Heart right ventricle (tissue), 16 donors: ENCODE results near the gene CWC27. TPM values are rescaled to one million over a fixed set of nuclear protein-coding genes. Genes with fewer than 3 reads are reported as not detected.
A peak's percentile ranks its signal among the peaks of the same experiment; 100 is the strongest.

Experiments used
- ATAC-seq, 8 donors: fragments of 200-7000 bp; cut with Tn5 transposase; one replicate each; pipeline ENCODE4 v1.9.1; 2020; ENCODE audit warnings: mild to moderate bottlenecking in 8 of 8, moderate library complexity in 8 of 8, moderate number of reproducible peaks in 1 of 8
- DNase-seq, 2 donors: peaks; one replicate each; pipeline ENCODE4 v3.0.0-alpha.2; 2020
- H3K27ac ChIP-seq, 10 donors: fragments of 200-600 bp; sonication (generic) in 2 of 10; one replicate each; pipeline versions ENCODE4 v1.5.0 to v1.8.0; 2020 to 2022; ENCODE audit warnings: mild to moderate bottlenecking in 3 of 10
- H3K27me3 ChIP-seq, 7 donors: fragments of 200-600 bp; one replicate each; pipeline ENCODE4 v1.8.0; 2021 to 2022; ENCODE audit warnings: mild to moderate bottlenecking in 2 of 7
- H3K36me3 ChIP-seq, 9 donors: fragments of 200-600 bp; sonication (generic) in 1 of 9; one replicate each; pipeline versions ENCODE4 v1.5.0 to v1.8.0; 2020 to 2022; ENCODE audit warnings: mild to moderate bottlenecking in 2 of 9
- H3K4me1 ChIP-seq, 9 donors: fragments of 200-600 bp; sonication (generic) in 1 of 9; one replicate each; pipeline versions ENCODE4 v1.5.0 to v1.8.0; 2020 to 2022; ENCODE audit warnings: mild to moderate bottlenecking in 4 of 9
- H3K4me3 ChIP-seq, 10 donors: fragments of 200-600 bp; sonication (generic) in 2 of 10; one replicate each; pipeline versions ENCODE4 v1.5.0 to v1.8.0; 2020 to 2022; ENCODE audit warnings: mild to moderate bottlenecking in 7 of 10, moderate library complexity in 2 of 10
- H3K9me3 ChIP-seq, 11 donors: fragments of 200-600 bp in 10 of 11; sonication (generic) in 2 of 11; one replicate each; pipeline versions ENCODE4 v1.5.0 to v1.8.0; 2013 to 2022; ENCODE audit warnings: mild to moderate bottlenecking in 2 of 11, control low read depth in 1 of 11, moderate library complexity in 1 of 11
- CTCF ChIP-seq, 9 donors: fragments of 200-600 bp; sonication (generic) in 2 of 9; IDR thresholded peaks; one replicate each; pipeline versions ENCODE4 v1.5.0 to v1.8.0; 2021 to 2022; ENCODE audit warnings: antibody characterized with exemption in 9 of 9, mild to moderate bottlenecking in 5 of 9, moderate library complexity in 1 of 9
- WGBS, 2 donors: extraction: QIAGEN DNeasy Blood & Tissue Kit; methylation state at CpG; one replicate each; pipeline ENCODE4 v1.1.7; 2013; ENCODE audit warnings: inconsistent platforms in 1 of 2; 5-methylcytosine and 5-hydroxymethylcytosine counted together
- intact Hi-C, 10 donors: fragments of 100-400 bp; cut with DNase I; formaldehyde crosslinking; loops; one replicate each; pipeline versions ENCODE4 v1.11.1 to v1.14.2; 2022
- polyA plus RNA-seq, 2 donors: library from polyadenylated mRNA; stranded (reverse); fragments of 200-250 nt; gene quantifications; one replicate each; pipeline ENCODE4 v1.2.3, GENCODE V29; 2013
- total RNA-seq, 10 donors: library from RNA; stranded (reverse); fragmentation: NEBNext Ultra II Directional in 3 of 10; extraction: Animal tissue kit (Norgen Biotek cat#: 25700) in 3 of 10; gene quantifications; one replicate each; pipeline versions ENCODE4 v1.2.1 to v1.2.4, GENCODE V29; 2021 to 2023
- donor health status: Arrhythmogenic right ventricular cardiomyopathy.
- donor health status: ischemic (EF 13 %, LVEDD 7.1; RV severe dilation, severe dysfunction).
- donor health status: healthy with polysubstance abuse.
- donor health status: DM: no; HTN: yes; CAD: no.
- donor health status: DM: no; HTN: no; CAD: no.
- donor health status: ischemic (EF 25% LVEDD 6.9; RV normal size, moderate dysfunction).
- donor health status: ischemic (EF 25% LVEDD 5.7; RV mildly dilated, moderate dysfunction).
- donor health status: healthy.
- donor health status: DM: yes; HTN: yes; CAD: no.
- donor health status: Ischemic cardiomyopathy.
- donor health status: ischemic (EF 35%, LVEDD 5.7; RV mildly dilated, moderate dysfunction).
- donor health status: nonischemic (EF 11% LVEDD 7.7; RV severe dilation, severe dysfunction).
- donor health status: DM: yes; HTN: yes; CAD: no.
- donor health status: PGD.
- donor health status: ischemic (EF 29% LVEDD 5.4; RV normal size, mild dysfunction).
- donor health status: nonischemic (EF 23%, LVEDD 6.1; RV moderate dilation, normal function).

CWC27 gene
- total and polyA plus RNA-seq, 12 donors, result 18.7 to 32.1 (median 23.5) TPM

- intact Hi-C loops, result loop anchor here in 3 of 10 donors (5.0 to 10.0 kb wide), 3 partner anchors 123 to 510 kb away; partner anchors contain the start of gene ADAMTS6 (in 1 of the 3)
- no peak for ATAC-seq
- H3K27me3 ChIP-seq, result no peaks in the 10 kb centered on the region
- no peak overlapping the region for H3K4me3 ChIP-seq
- H3K27ac ChIP-seq, result no peak overlapping the region
- no peak for DNase-seq
- TF ChIP-seq CTCF (IDR thresholded peaks at IDR 0.05), result no peak
- WGBS, 2 donors, result 71 to 87% methylated on average over 3 of the region's 3 CpGs
- peaks cover 0 to 18% (median 0%) of the 10 kb centered on the region in 9 donors for H3K36me3 ChIP-seq
- H3K9me3 ChIP-seq, result no peaks in the 10 kb centered on the region
- peaks cover 0 to 22% (median 6%) of the 10 kb centered on the region in 9 donors for H3K4me1 ChIP-seq
These were observed 203.3 kb downstream of the CWC27 start for GRCh38 chr5:64971990-64972389.

- DNase-seq (no peak), ATAC-seq (no peak)
- intact Hi-C loops, result loop anchor here in 3 of 10 donors (5.0 to 10.0 kb wide), 3 partner anchors 122 to 510 kb away; partner anchors contain the start of gene ADAMTS6 (in 1 of the 3)
- no peaks in the 10 kb centered on the region for H3K9me3 ChIP-seq
- peaks cover 0 to 22% (median 6%) of the 10 kb centered on the region in 9 donors for H3K4me1 ChIP-seq
- H3K27me3 ChIP-seq, result no peaks in the 10 kb centered on the region
- peaks cover 0 to 22% (median 0%) of the 10 kb centered on the region in 9 donors for H3K36me3 ChIP-seq
- no peak for TF ChIP-seq CTCF (IDR thresholded peaks at IDR 0.05)
- no peak overlapping the region for H3K27ac ChIP-seq
- no peak overlapping the region for H3K4me3 ChIP-seq
These were observed 203.9 kb downstream of the CWC27 start for GRCh38 chr5:64972591-64972990.

- Histone ChIP-seq H3K27me3 (no peaks in the 10 kb centered on the region), H3K36me3 (peaks cover 0 to 28% (median 4%) of the 10 kb centered on the region in 9 donors), H3K4me1 (peaks cover 0 to 22% (median 6%) of the 10 kb centered on the region in 9 donors), H3K4me3 (no peak overlapping the region), H3K9me3 (no peaks in the 10 kb centered on the region), H3K27ac (no peak overlapping the region)
- intact Hi-C loops, result loop anchor here in 3 of 10 donors (5.0 to 10.0 kb wide), 3 partner anchors 122 to 509 kb away; partner anchors contain the start of gene ADAMTS6 (in 1 of the 3)
- no peak for TF ChIP-seq CTCF (IDR thresholded peaks at IDR 0.05)
- DNase-seq (no peak), ATAC-seq (no peak)
- 42 to 57% methylated on average over 2 of the region's 2 CpGs for WGBS, 2 donors
These were observed 204.5 kb downstream of the CWC27 start for GRCh38 chr5:64973215-64973614.

- Histone ChIP-seq H3K27me3 (no peaks in the 10 kb centered on the region), H3K4me3 (no peak overlapping the region), H3K4me1 (peaks cover 0 to 9% (median 6%) of the 10 kb centered on the region in 9 donors), H3K36me3 (peaks cover 0 to 46% (median 4%) of the 10 kb centered on the region in 9 donors), H3K27ac (peak overlapping the region in 1 of 10 donors; percentile 20), H3K9me3 (no peaks in the 10 kb centered on the region)
- no peak for TF ChIP-seq CTCF (IDR thresholded peaks at IDR 0.05)
- DNase-seq (no peak), ATAC-seq (no peak)
- intact Hi-C loops, result loop anchor here in 2 of 10 donors (10.0 kb wide), 2 partner anchors 117 to 127 kb away; no protein-coding TSS in a partner anchor
- 59 to 89% methylated on average over 1 of the region's 1 CpG for WGBS, 2 donors
These were observed 209.0 kb downstream of the CWC27 start for GRCh38 chr5:64977779-64978178.
